Measurements from ENCODE around the gene TERT.

GRCh38 chr5:1239505-1240251 is 55.2 kb downstream of the TERT start:
- no peak for TF ChIP-seq CTCF (conservative IDR thresholded peaks at IDR 0.05)
- TF ChIP-seq ZFX (IDR thresholded peaks at IDR 0.05), result no peak

Measured in C4-2B (cell line).